HG02623 (cell line): ENCODE data around the gene THSD7A.

ENCODE experiments used
- ATAC-seq: cut with Tn5 transposase; IDR thresholded peaks from one replicate; pipeline ENCODE4 v1.9.1; 2021; ENCODE audit warnings: moderate library complexity; ENCODE audit not compliant: unreplicated experiment

THSD7A gene

DNA sequence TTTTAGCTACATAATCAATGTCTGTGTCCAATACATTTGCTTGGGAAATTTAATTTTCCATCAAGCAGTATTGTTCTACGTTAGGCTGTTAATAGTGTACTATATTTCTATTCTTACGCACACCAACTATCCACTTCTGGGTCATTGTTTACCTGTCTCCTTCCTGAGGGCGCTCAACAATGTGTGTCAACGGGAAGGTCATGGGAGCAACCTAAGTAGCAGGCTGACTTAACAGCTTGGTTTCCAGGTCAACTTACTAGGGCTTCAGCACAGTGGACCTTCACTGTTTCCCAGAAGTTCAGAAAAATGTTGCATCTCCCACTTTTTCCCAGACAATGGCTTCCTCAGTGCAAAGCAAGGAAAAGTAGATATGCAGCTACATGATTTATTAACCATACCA is 13.7 kb downstream of the THSD7A start:
- no peak for ATAC-seq

DNA sequence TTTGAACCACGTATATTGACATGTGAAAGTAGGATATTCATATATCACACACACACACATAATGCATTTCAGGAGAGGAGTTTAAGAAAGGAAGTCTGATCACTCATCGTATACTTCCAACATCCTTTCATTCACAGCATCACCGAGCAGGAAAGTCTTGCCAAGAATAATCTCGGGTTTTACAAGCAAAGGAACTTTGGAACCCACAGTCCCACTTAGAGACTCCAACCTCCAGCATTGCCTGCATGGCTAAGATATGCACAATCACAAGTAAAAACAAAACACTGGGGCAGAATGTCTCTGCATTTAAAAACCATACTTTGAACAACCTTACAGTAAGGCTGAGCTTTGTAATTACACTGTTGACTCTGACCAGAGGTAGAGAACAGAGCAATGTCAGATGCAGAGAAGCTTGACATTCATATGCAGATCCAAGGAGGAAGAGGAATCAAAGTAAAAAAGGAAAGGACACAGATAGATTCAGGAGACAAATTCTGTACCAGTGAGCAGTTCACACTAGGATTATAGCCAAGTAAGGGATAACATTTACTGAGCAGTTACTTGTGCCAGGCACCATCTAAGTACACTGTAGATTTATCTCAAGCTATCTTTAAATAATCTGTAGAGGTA is 14.8 kb downstream of the THSD7A start:
- ATAC-seq = no peak

DNA sequence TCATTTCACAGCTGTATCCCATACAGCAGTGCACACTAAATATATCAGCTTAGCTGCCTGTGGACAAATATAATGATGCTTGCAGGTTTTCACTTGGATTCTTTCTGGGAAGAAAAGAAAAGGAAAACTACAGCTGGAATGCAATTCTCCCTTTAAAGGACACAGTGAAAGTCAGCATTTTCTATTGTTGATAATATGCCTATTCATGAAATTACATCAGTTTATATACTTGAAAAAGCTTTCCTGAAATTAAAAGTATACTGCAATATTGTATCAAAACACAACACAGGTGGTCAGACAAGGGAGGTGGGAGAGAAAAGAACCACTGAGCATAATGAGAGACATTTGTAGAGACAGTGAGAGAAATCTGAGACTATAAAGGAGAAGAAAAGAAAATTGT is 20.3 kb downstream of the THSD7A start:
- no peak for ATAC-seq

DNA sequence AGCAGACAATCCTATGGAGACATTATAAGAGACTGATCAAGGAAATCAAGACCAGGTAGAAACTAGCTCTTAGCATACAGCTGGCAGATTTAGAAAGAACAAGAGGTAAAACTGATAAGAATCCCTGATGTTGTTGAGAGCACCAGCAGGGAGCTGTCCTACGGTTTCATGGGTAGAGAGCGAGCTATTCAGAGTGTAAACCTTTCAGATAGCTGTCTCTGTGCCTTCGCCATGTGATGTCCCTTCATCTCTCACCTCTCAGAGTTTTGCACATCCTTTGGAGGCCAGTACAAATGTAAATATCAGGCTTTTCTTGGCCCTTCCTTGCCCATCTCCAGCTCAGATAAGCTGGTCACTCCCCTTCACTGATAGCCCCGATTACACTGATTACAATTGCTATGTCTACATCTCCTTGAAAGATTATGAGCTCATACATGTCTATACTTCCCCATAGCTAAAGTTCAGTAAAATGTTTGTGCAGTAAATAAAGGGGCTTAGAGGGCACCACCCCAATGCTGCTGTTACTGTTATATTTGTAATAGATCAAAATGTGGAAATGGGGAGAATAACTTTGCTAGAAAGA is 21.9 kb downstream of the THSD7A start:
- ATAC-seq = no peak

DNA sequence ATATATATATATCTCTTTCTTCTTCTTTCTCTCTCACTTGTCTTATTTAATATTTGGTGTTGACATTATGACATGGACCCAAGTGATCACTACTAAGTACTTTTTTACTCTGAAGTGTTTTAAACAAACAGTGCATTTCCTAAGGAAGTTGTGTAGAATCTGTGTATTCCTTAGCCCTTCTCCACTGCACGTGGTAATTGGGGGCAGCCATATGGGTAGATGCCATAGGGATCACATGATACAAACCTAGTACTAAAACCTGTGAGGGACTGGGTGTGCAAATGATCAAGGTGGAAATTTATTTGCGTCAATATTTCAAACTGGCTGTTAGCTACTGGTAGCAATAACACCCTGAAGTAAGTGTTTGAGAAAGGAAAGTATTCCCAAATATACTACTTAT is 25.0 kb downstream of the THSD7A start:
- no peak for ATAC-seq

DNA sequence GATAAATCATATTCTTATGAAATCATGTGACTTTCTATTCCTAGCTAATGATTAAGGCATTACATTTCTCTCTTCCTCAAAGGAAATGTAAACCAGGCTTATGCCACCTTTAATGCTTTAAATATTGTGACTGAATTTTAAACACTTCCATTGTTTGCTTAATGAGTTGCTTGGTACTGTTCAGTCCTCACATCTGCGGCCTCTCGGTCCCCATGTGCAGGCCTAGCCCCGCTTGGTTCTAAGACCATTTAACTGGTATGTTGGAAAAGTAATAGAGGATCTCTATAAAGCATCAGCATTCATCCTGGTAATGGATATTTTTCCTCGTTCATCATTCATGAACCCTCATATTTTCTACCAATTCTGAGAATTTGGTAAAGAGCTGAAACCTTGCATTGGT is 27.4 kb downstream of the THSD7A start:
- no peak for ATAC-seq

DNA sequence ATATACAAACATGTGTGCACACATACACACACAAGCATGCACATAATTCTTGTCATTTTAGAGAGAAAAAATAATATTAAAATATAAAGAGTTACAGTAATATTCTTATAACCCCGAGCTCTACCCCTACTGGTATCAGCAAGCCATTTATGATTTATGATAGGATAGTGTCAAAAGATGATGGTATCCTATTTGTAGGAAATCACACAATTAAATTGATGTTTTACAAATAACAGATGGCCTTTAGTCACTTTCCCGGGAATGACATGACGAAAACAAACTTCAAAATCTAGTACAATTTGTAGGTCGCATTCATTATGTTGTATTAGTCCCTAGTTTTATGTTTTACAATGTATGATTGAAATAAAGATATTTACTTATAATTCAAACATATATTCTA is 36.8 kb downstream of the THSD7A start:
- ATAC-seq = no peak

DNA sequence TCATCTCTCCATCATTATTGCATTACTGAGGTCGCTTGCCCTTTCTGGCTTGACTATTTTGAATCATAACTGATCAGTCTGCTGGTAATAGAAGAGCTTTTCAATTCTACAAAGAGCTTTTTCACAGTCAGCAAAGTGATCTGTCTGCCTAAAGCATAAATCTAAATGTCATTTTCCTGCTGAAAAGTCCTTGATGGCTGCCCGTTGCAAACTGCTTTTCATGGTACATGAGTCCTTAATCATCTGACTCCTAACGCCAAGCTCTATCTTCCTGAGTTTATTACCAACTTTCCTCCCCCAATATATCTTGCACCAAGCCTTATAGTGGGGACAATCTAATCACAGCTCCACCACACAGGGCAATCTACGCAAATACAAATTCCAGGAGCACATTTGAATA is 39.8 kb downstream of the THSD7A start:
- ATAC-seq = no peak

DNA sequence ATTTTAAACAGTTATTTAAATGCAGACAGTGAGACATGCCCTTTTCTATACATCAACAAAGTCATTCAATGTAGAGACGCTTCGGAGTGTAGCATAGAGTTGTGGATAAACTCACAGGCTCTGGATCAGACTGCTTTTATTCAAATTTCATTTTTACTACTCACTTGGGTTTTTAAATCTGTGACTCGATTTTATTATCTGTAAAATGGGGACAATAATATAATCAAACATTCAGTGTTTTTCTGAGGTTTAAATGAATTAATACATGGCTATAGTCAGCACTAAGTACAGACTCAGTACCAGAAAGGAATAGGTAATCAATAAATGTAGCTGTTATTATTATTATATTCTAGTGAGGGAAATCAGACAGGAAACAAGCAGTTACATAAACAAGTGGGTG is 43.4 kb downstream of the THSD7A start:
- ATAC-seq = no peak

DNA sequence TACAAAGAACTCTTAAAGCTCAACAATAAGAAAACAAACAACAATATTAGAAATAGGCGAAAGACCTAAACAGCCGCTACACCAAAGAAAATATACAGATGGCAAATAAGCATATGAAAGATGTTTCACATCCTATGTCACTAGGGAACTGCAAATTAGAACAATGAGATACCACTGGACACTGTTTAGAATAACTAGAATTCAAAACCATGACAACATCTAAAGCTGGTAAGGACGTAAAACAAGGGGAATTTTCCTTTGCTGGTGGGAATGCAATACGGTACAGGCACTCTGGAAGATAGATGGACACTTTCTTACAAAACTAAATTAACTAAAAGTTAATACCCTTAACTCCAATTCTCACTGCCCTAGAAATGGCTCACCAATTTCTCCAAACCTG is 44.5 kb downstream of the THSD7A start:
- no peak for ATAC-seq

DNA sequence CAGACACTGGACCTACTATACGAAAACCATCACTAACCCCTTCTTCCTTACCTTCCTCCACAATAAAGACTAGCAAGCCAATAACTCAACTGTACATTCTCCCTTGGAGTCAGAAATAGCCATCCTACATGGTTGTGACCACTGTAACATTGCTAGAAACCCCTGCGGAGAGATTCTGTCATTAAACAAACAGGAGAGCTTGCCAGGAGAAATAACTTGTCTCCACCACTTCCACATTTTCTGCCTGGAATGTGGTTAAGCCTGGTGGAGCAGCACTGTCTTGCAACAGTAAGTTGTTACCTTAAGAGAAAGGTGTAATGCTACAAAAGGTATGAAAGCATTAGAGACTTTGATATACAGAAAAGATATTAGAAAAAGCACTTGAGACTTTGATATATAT is 45.8 kb downstream of the THSD7A start:
- ATAC-seq = no peak

DNA sequence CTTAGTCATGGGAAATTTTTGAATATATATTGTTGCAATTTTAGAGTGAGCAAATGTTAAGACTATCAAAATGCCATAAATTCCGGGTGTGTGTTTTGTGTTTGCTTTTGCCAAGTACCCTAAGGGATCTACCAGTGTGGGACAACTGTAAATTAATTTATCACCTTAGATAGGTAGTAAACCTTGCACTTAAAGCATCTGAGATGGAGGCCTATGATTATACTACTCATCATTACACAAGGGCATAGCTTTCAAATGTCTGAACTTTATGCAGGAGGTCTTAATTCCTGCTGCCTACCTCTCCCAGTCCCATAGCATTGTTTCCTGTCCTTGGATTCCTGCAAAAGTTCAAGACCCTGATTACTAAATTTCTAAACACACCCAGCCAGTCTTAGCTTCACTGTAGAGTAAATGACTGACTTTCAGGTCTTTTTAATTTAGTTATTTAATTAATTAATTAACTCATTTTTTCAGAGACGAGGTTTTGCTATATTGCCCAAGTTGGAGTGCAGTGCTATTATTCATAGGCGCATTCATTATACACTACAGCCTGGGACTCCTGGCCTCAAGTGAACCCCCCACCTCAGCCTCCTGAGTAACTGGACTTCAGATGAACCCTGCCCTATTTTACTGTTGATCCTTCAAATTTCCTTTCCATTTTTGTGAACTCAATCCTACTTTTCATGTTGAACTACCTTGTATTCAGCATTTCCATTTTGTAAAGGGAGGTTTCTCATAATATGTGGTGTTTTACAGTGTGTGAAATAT is 47.0 kb downstream of the THSD7A start:
- no peak for ATAC-seq

DNA sequence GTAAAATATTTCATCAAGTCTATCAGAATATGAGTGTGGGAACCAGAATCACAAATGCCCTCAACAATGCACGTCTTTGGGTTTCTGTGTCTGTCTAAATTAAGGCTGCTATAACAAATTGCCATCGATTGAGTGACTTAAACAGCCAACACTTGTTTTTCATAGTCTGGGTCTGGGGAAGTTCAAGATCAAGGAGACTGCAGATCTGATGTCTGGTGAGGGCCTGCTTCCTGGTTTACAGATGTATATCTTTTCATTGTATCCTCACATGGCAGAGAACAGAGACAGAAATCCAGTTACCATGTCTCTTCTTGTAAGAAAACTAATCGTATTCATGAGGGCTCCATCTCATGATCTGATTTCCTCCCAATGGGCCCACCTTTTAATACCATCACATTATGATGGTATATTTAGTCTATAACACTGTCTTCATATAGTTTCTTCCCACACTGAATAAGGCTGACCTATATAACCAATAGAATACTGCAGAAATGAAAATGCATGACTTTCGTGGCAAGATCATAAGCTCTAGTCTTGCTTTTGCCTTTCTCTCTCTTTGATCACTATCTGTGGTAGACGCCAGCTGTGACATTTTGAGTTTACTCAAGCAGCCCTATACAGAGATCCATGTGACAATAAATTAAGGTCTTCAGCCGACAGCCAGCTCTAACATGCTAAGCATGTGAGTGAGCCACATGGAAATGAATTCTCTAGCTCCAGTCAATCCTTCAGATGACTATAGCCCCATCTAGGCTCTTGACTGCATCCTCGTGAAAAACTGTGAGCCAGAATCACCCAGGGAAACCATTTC is 51.9 kb downstream of the THSD7A start:
- no peak for ATAC-seq

DNA sequence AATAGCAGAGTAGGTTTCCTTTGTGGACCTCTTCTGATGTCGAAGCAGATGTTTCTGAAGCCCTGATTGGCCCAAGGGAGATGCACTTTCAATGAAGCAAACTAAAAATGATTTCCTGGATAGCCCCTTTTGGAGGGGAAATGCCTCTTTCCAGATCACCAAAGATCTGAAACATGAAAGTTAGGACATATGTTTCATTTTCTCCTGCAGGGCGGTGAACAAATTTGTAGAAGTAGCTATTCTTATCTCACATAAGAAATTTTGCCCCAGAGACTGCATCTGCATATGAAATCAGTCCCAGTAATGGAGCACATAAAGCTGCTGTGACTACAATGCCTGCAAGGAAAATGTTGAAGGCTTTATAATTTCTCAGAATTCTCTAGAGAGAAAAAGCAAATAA is 56.0 kb downstream of the THSD7A start:
- ATAC-seq = no peak

DNA sequence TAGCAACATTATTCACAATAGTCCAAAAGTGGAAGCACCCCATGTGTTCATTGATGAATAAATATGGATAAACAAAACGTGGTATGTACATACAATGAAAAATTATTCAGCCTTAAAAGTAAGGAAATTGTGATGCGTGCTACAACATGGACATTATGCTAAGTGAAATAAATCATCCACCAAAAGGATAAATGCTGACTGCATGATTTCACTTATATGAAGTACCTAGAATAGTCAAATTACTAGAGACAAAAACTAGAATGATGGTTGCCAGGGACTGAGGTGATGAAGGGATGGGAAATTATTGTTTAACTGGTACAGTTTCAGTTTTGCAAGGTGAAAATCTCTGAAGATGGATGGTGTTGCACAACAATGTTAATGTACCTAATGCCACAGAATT is 56.6 kb downstream of the THSD7A start:
- ATAC-seq = no peak

DNA sequence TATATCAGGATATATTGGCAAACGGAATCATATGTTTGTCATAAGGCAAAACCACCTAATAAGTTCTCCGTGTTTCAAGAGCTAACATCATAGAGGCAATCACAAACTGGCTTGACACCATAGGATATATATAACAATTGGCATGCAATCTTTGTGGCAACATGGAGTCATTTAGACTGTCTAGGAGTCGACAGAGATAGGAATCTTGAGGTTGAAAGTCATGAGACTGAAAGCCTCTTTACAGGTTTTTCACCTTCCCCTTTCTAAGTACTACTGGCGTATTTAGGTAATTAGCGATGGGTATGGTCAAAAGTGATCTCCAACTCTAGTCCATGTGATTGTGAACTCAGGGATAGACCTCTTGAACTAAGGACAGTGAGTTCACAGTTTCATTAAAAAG is 63.7 kb downstream of the THSD7A start:
- ATAC-seq = no peak

DNA sequence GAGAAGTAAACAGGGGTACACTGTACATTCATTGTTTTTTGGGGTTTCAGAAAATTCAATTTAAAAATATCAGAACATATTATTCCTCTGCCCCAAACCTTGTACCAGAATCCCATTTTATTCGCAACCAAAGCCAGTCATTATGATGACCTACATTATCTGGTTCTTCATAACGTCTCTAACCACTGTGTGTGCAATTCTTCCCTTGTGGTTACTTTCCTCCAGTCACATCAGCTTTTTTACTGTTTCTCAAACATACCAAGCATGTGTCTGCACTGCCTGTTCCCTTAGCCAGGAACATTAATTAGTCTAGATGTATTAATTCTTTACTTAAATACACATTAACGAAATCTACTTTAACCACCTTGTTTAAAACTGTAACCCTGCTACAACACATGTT is 64.8 kb downstream of the THSD7A start:
- no peak for ATAC-seq

DNA sequence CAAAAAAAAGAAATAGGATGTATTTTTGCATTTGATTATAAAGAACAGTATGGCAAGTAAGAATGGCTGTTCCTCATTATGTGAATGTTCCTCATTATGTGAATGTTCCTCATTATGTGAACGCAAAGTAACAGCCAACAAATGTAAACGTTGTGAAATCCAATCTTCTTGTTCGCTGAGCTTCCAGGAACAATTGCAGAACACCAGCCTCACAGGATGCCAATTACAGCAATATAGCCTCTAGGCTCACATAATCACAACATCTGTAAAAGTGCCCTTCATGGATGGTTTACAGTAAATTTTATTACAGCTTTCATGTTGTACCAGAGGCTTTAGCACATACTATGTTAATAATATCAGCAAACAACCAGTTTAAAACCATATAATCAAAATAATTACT is 71.6 kb downstream of the THSD7A start:
- no peak for ATAC-seq

DNA sequence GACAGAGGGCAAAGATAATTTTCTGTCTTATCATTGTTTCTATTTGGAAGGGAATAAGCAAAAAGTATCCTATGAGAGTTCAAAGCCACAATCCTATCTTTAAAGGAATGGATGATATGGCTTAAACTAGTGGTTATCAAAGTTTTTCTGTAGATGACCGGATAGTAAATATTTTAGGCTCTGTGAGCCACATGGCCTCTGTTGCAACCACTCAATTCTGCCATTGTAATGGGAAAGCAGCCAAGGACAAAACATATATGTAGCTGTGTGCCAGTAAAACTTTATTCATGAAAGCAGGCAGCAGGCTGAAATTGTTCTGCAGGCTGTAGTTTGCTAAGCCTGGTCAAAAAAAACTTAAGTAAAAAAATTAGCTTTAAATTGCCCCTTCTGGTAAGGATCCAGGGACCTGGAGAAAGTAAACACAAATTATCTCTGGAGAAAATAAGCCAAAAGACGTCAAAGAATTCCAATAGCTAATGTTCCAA is 73.3 kb downstream of the THSD7A start:
- no peak for ATAC-seq

DNA sequence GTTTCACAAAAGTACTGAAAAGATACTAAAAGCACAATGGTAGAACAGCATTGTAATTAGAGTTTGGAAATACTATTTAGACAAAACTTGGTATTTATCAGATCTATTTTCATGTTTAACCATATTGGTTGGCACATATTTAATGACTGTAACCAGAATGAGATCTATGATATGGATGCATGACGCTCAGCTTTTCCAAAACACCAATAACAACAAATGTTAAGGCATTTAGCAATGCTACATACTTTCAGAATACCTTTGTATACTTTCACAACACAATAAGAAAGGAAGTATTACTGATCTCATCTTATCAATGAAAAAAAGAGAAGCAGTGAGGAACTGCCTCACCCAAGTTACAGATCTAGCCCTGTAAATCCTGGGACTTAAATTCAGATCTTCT is 74.8 kb downstream of the THSD7A start:
- ATAC-seq = no peak

DNA sequence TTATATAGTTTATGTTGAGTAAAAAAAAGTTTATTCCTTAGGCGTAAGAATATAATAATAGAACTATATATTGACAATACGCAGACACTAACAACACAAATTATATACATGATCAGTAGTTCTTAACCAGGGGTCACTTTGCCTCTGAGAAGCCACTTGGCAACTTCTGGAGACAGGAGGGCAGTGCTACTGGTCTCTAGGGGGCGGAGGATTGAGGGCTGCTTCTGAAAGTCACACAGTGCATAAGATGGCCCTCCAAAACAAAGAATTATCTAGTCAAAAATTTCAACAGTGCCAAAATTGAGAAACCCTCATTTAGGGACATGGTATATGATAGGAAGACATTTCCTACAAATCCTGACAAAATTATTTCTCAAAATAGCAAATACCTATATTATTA is 77.1 kb downstream of the THSD7A start:
- no peak for ATAC-seq

DNA sequence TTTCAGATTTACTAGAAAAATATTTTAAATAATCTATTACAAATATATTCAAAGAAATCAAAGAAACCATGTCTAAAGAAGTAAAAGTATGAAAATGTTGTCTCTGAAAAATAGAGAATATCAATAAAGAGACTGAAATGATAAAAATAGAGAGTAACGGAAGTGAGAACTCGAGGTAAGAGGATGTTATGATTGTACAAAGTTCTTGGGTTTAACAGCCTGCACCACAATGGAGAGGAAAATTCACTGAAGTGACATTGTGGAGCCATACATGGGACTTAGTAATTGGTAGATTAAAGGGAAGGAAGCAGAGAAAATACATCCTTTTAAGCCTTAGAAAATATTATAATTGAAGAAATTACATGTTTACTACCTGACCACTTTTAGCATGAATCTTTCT is 77.9 kb downstream of the THSD7A start:
- no peak for ATAC-seq
